HCT116 (cell line): Measurements from ENCODE around the gene BRIP1. TPM values are rescaled to one million over a fixed set of nuclear protein-coding genes. Genes with fewer than 3 reads are reported as not detected.

Experiments used
- ATAC-seq: fragments of 200-7000 bp; cut with Tn5 transposase; 2 replicates; pipeline ENCODE4 v1.9.1; 2020; ENCODE audit warnings: mild to moderate bottlenecking, moderate library complexity
- BruUV-seq: library from RNA; stranded (reverse); fragments of 400-500 nt; replicated peaks from 2 replicates; lab custom pipeline; 2021; lab: Mats Ljungman, UMichigan
- CTCF ChIA-PET: fragments of 300-600 bp; sonication (Branson Sonifier 250); formaldehyde crosslinking; loops from one replicate; lab custom pipeline; 2021; ENCODE audit warnings: antibody characterized with exemption; lab: Charles Lee
- POLR2A ChIA-PET: fragments of 300-600, 350-600 bp; sonication (Branson Sonifier 250); formaldehyde crosslinking; loops from one replicate; lab custom pipeline; 2021; ENCODE audit warnings: antibody characterized with exemption; lab: Charles Lee
- RAD21 ChIA-PET, 2 experiments: fragments of 300-600 bp; sonication (Branson Sonifier 250); formaldehyde crosslinking; loops; one replicate each; lab custom pipeline; 2023; ENCODE audit warnings: low total read pairs in 2 of 2; ENCODE audit not compliant: uncharacterized antibody in 2 of 2, unreplicated experiment in 2 of 2, low non-redundant PET in 1 of 2; lab: Charles Lee
- DNase-seq: peaks from one replicate; pipeline ENCODE4 v3.0.0-alpha.2; 2010; ENCODE audit warnings: low read depth, low spot score
- H2AFZ ChIP-seq: fragments of 200-600 bp; shearing (Covaris generic), sonication (generic); 2 replicates; pipeline ENCODE4 v1.6.1; 2017; ENCODE audit warnings: low read depth, mixed run types, mixed read lengths, antibody characterized with exemption, low read length; ENCODE audit not compliant: poor library complexity, severe bottlenecking
- H3K27ac ChIP-seq: 2 replicates; pipeline ENCODE4 v1.5.1; 2012; ENCODE audit warnings: low read depth, low read length
- H3K27me3 ChIP-seq: fragments of 200-600 bp; sonication (generic); 2 replicates; pipeline ENCODE4 v1.6.1; 2016; ENCODE audit warnings: mixed run types, low read length, mixed read lengths; ENCODE audit not compliant: insufficient read depth
- H3K36me3 ChIP-seq, 2 experiments: fragments of 200-500 bp in 1 of 2; fragments of 200-600 bp in 1 of 2; sonication (Bioruptor generic) in 1 of 2; sonication (generic) in 1 of 2; 2 replicates each; pipeline versions ENCODE4 v1.5.1 to v1.6.1; 2014 to 2016; ENCODE audit warnings: low read length in 2 of 2, inconsistent platforms in 1 of 2, mixed read lengths in 1 of 2, mixed run types in 1 of 2; ENCODE audit not compliant: insufficient read depth in 2 of 2, control insufficient read depth in 1 of 2
- H3K4me1 ChIP-seq, 2 experiments: fragments of 200-600 bp in 1 of 2; sonication (generic) in 1 of 2; 2 replicates each; pipeline versions ENCODE4 v1.5.1 to v1.6.1; 2012 to 2017; ENCODE audit warnings: low read length in 2 of 2, inconsistent platforms in 1 of 2, mild to moderate bottlenecking in 1 of 2, mixed read lengths in 1 of 2, mixed run types in 1 of 2, moderate library complexity in 1 of 2; ENCODE audit not compliant: insufficient read depth in 2 of 2, control insufficient read depth in 1 of 2
- H3K4me2 ChIP-seq: fragments of 200-600 bp; sonication (generic); 2 replicates; pipeline ENCODE4 v1.6.1; 2017; ENCODE audit warnings: mixed run types, low read length, mixed read lengths
- H3K4me3 ChIP-seq, 2 experiments: fragments of 200-600 bp in 1 of 2; sonication (generic) in 1 of 2; replicated peaks in 1 of 2; 2 replicates each; pipeline ENCODE4 v1.5.1; 2011 to 2016; ENCODE audit warnings: low read length in 2 of 2, control low read depth in 1 of 2, low read depth in 1 of 2, mild to moderate bottlenecking in 1 of 2, mixed read lengths in 1 of 2, mixed run types in 1 of 2
- H3K79me2 ChIP-seq: fragments of 200-600 bp; sonication (generic); 2 replicates; pipeline ENCODE4 v1.6.1; 2017; ENCODE audit warnings: mild to moderate bottlenecking, mixed run types, low read length, moderate library complexity, mixed read lengths; ENCODE audit not compliant: insufficient read depth
- H3K9ac ChIP-seq: fragments of 200-600 bp; sonication (generic); 2 replicates; pipeline ENCODE4 v1.6.1; 2016; ENCODE audit warnings: low read length, mixed read lengths
- H3K9me2 ChIP-seq: fragments of 200-600 bp; sonication (generic), shearing (Covaris generic); 2 replicates; pipeline ENCODE4 v1.6.1; 2017; ENCODE audit warnings: mixed run types, mild to moderate bottlenecking, moderate library complexity; ENCODE audit not compliant: insufficient read depth
- H3K9me3 ChIP-seq, 2 experiments: fragments of 200-500 bp in 1 of 2; fragments of 200-600 bp in 1 of 2; sonication (Bioruptor generic) in 1 of 2; sonication (generic) in 1 of 2; 2 replicates each; pipeline ENCODE4 v1.6.1; 2014 to 2017; ENCODE audit warnings: low read length in 2 of 2, mixed read lengths in 2 of 2, inconsistent platforms in 1 of 2, low read depth in 1 of 2, mild to moderate bottlenecking in 1 of 2, mixed run types in 1 of 2, moderate library complexity in 1 of 2; ENCODE audit not compliant: control insufficient read depth in 1 of 2, insufficient read depth in 1 of 2
- H4K20me1 ChIP-seq: fragments of 200-600 bp; sonication (generic), shearing (Covaris generic); 2 replicates; pipeline ENCODE4 v1.6.1; 2017; ENCODE audit warnings: mixed run types, mild to moderate bottlenecking, moderate library complexity; ENCODE audit not compliant: insufficient read depth
- CEBPB ChIP-seq: IDR thresholded peaks from 2 replicates; pipeline ENCODE4 v1.6.1; 2012; ENCODE audit warnings: low read depth
- ELF1 ChIP-seq: IDR thresholded peaks from 2 replicates; pipeline ENCODE4 v1.6.1; 2012; ENCODE audit warnings: low read depth, borderline replicate concordance
- POLR2A ChIP-seq: IDR thresholded peaks from 2 replicates; pipeline ENCODE4 v1.7.0; 2011; ENCODE audit warnings: borderline replicate concordance; ENCODE audit not compliant: insufficient read depth, insufficient read length; ENCODE audit errors: extremely low read depth
- POLR2AphosphoS5 ChIP-seq: IDR thresholded peaks from 2 replicates; pipeline ENCODE4 v1.6.1; 2011; ENCODE audit warnings: mild to moderate bottlenecking, low read depth, low read length, moderate library complexity
- SIN3A ChIP-seq: IDR thresholded peaks from 2 replicates; pipeline ENCODE4 v1.6.1; 2012; ENCODE audit warnings: low read depth
- TCF7L2 ChIP-seq: IDR thresholded peaks from 2 replicates; pipeline ENCODE4 v1.7.0; 2011; ENCODE audit warnings: borderline replicate concordance, inconsistent platforms; ENCODE audit not compliant: insufficient read depth, insufficient read length; ENCODE audit errors: extremely low read depth
- YY1 ChIP-seq: IDR thresholded peaks from 2 replicates; pipeline ENCODE4 v1.6.1; 2011; ENCODE audit warnings: low read length, low read depth, moderate library complexity, mild to moderate bottlenecking; ENCODE audit not compliant: insufficient replicate concordance; ENCODE audit errors: extremely low read depth
- ZNF274 ChIP-seq: fragments of 200-500 bp; sonication (Bioruptor generic); IDR thresholded peaks from 2 replicates; pipeline ENCODE4 v1.6.1; 2014; ENCODE audit warnings: mild to moderate bottlenecking, low read depth, low read length, inconsistent platforms
- intact Hi-C: fragments of 100-400 bp; cut with micrococcal nuclease; formaldehyde crosslinking; loops from 2 replicates; pipeline ENCODE4 v1.10.0; 2022
- total RNA-seq: library from RNA; stranded (reverse); gene quantifications from one replicate; pipeline ENCODE4 v1.2.1, GENCODE V29; 2021; ENCODE audit not compliant: unreplicated experiment
- TF ChIP-seq, protein P1 (sequence below): IDR thresholded peaks from 2 replicates; pipeline ENCODE4 v1.6.1; 2011; ENCODE audit warnings: mild to moderate bottlenecking, low read length, moderate library complexity; ENCODE audit not compliant: insufficient replicate concordance; ENCODE audit errors: extremely low read depth

BRIP1 gene
- total RNA-seq, 1 experiment from 2014 or later = 22.2 TPM

DNA sequence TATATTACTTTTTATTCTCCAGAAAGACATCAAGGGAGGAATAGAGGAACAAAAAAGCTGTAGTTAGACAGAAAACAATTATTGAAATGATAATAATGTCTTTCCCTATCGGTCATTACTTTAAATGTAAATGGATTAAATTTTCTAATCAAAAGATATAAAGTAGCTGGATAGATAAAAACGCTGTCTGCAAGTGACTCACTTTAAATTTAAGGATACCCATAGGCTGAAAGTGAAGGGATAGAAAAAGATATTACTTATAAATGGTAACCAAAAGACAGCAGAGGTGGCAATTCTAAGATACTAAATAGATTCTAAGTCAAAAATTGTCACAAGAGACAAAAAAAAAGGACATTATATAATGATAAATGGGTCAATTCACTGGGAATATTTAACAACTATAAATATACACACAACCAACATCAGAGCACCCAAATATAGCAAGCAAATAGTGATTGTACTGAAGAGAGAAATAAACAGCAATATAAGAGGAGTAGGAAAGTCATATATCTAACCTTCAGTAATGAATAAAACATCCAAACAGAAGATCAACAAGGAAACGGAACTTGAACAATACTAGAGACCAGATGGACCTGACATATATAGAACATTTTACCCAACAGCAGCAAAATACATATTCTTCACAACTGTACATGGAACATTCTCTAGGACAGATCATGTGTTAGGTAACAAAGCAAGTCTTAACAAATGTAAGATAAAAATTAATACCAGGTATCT lies 116.9 kb downstream of the BRIP1 start:
- H3K36me3 ChIP-seq = peaks cover 0 to 13% of the 10 kb centered on the region in 2 experiments; a peak in 1 of 4 replicates
- ATAC-seq = no peak
- ChIA-PET RAD21 (no interaction called here), CTCF (no interaction called here), POLR2A (no interaction called here)
- no peak overlapping the region for H2AFZ ChIP-seq
- no peak overlapping the region for H3K4me3 ChIP-seq
- no peaks in the 10 kb centered on the region for H4K20me1 ChIP-seq
- TF ChIP-seq, protein P1, sequence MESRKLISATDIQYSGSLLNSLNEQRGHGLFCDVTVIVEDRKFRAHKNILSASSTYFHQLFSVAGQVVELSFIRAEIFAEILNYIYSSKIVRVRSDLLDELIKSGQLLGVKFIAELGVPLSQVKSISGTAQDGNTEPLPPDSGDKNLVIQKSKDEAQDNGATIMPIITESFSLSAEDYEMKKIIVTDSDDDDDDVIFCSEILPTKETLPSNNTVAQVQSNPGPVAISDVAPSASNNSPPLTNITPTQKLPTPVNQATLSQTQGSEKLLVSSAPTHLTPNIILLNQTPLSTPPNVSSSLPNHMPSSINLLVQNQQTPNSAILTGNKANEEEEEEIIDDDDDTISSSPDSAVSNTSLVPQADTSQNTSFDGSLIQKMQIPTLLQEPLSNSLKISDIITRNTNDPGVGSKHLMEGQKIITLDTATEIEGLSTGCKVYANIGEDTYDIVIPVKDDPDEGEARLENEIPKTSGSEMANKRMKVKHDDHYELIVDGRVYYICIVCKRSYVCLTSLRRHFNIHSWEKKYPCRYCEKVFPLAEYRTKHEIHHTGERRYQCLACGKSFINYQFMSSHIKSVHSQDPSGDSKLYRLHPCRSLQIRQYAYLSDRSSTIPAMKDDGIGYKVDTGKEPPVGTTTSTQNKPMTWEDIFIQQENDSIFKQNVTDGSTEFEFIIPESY = no peak
- no peak for TF ChIP-seq CEBPB
- TF ChIP-seq YY1 = no peak
- no peak for TF ChIP-seq ELF1
- no peak for TF ChIP-seq TCF7L2
- TF ChIP-seq ZNF274 = no peak
- no peak for TF ChIP-seq POLR2AphosphoS5
- TF ChIP-seq SIN3A = no peak
- TF ChIP-seq POLR2A = no peak
- intact Hi-C loops = no loop called here
- no peak for DNase-seq
- no peak overlapping the region for H3K9ac ChIP-seq
- H3K27me3 ChIP-seq = no peaks in the 10 kb centered on the region
- H3K4me2 ChIP-seq = no peak overlapping the region
- H3K27ac ChIP-seq = no peak overlapping the region
- H3K4me1 ChIP-seq = no peaks in the 10 kb centered on the region
- peaks cover 0 to 22% of the 10 kb centered on the region in 2 experiments; a peak in 1 of 4 replicates for H3K9me3 ChIP-seq
- no peaks in the 10 kb centered on the region for H3K79me2 ChIP-seq
- H3K9me2 ChIP-seq = no peaks in the 10 kb centered on the region
- BruUV-seq = no TSS peak
